PC-3 (cell line): ENCODE data around the gene LCE3D. TPM values are rescaled to one million over a fixed set of nuclear protein-coding genes. Genes with fewer than 3 reads are reported as not detected.

Source experiments
- ATAC-seq: fragments of 200-7000 bp; cut with Tn5 transposase; 2 replicates; pipeline ENCODE4 v1.9.1; 2020; ENCODE audit warnings: mild to moderate bottlenecking, moderate library complexity
- BruUV-seq: library from RNA; stranded (reverse); fragments of 400-500 nt; replicated peaks from 2 replicates; lab custom pipeline; 2021; lab: Mats Ljungman, UMichigan
- CTCF ChIA-PET: fragments of 300-600 bp; sonication (Branson Sonifier 250); formaldehyde crosslinking; loops from one replicate; lab custom pipeline; 2022; ENCODE audit warnings: antibody characterized with exemption; lab: Charles Lee
- POLR2A ChIA-PET: fragments of 300-600 bp; sonication (Branson Sonifier 250); formaldehyde crosslinking; loops from one replicate; lab custom pipeline; 2022; ENCODE audit warnings: antibody characterized with exemption; ENCODE audit not compliant: unreplicated experiment; lab: Charles Lee
- DNase-seq: peaks from one replicate; pipeline ENCODE4 v3.0.0-alpha.2; 2015
- H2AFZ ChIP-seq: fragments of 300-600 bp; sonication (generic); 2 replicates; pipeline ENCODE4 v1.6.0; 2016; ENCODE audit warnings: antibody characterized with exemption, low read length
- H3F3A ChIP-seq: fragments of 300-600 bp; sonication (generic); one replicate; pipeline ENCODE4 v1.6.0; 2017; ENCODE audit warnings: antibody characterized with exemption, low read length, control low read depth, mild to moderate bottlenecking; ENCODE audit not compliant: unreplicated experiment
- H3K27ac ChIP-seq: fragments of 300-600 bp; sonication (generic); 2 replicates; pipeline ENCODE4 v1.5.1; 2016; ENCODE audit warnings: mild to moderate bottlenecking, low read length
- H3K27me3 ChIP-seq: fragments of 300-600 bp; sonication (generic); 2 replicates; pipeline ENCODE4 v1.6.1; 2016; ENCODE audit warnings: low read length, mixed read lengths
- H3K36me3 ChIP-seq: fragments of 300-600 bp; sonication (generic); 2 replicates; pipeline ENCODE4 v1.6.1; 2016; ENCODE audit warnings: low read depth, mixed run types, low read length, mixed read lengths
- H3K4me1 ChIP-seq: fragments of 300-600 bp; sonication (generic); 2 replicates; pipeline ENCODE4 v1.5.1; 2016; ENCODE audit warnings: low read length; ENCODE audit not compliant: insufficient read depth
- H3K4me2 ChIP-seq: fragments of 300-600 bp; sonication (generic); 2 replicates; pipeline ENCODE4 v1.6.0; 2016; ENCODE audit warnings: low read length
- H3K4me3 ChIP-seq: fragments of 300-600 bp; sonication (generic); 2 replicates; pipeline ENCODE4 v1.5.1; 2016; ENCODE audit warnings: mild to moderate bottlenecking, low read length, mixed read lengths
- H3K79me2 ChIP-seq: fragments of 300-600 bp; sonication (generic); 2 replicates; pipeline ENCODE4 v1.6.1; 2017; ENCODE audit warnings: low read length, mixed read lengths
- H3K9ac ChIP-seq: fragments of 300-600 bp; sonication (generic); 2 replicates; pipeline ENCODE4 v1.6.0; 2016; ENCODE audit warnings: mild to moderate bottlenecking, low read length
- H3K9me2 ChIP-seq: fragments of 300-600 bp; sonication (generic); replicated peaks from 2 replicates; pipeline ENCODE4 v1.6.1; 2016; ENCODE audit warnings: mixed run types, low read length, mixed read lengths
- H3K9me3 ChIP-seq: fragments of 300-600 bp; sonication (generic); 2 replicates; pipeline ENCODE4 v1.6.1; 2016; ENCODE audit warnings: low read length, mixed read lengths
- H4K20me1 ChIP-seq: fragments of 300-600 bp; sonication (generic); 2 replicates; pipeline ENCODE4 v1.6.1; 2016; ENCODE audit warnings: low read length, mixed read lengths
- CTCF ChIP-seq: fragments of 300-600 bp; sonication (generic); conservative IDR thresholded peaks from 2 replicates; pipeline ENCODE4 v1.5.1; 2017; ENCODE audit warnings: antibody characterized with exemption, low read depth, mild to moderate bottlenecking, low read length
- EZH2 ChIP-seq: fragments of 300-600 bp; sonication (generic); IDR thresholded peaks from one replicate; pipeline ENCODE4 v1.6.1; 2017; ENCODE audit warnings: antibody characterized with exemption, mild to moderate bottlenecking, low read length; ENCODE audit not compliant: unreplicated experiment
- EZH2phosphoT487 ChIP-seq: fragments of 300-600 bp; sonication (generic); IDR thresholded peaks from 2 replicates; pipeline ENCODE4 v1.6.1; 2018; ENCODE audit warnings: mild to moderate bottlenecking, antibody characterized with exemption, low read length, borderline replicate concordance
- intact Hi-C: fragments of 100-400 bp; cut with micrococcal nuclease; formaldehyde crosslinking; loops from 2 replicates; pipeline ENCODE4 v1.9.0; 2023
- total RNA-seq: library from RNA; depleted of rRNA; stranded (reverse); fragments of >200 nt; gene quantifications from 2 replicates; pipeline ENCODE4 v1.2.3, GENCODE V29; 2014

The LCE3D gene
- total RNA-seq, 1 experiment from 2014 or later = not detected

DNA sequence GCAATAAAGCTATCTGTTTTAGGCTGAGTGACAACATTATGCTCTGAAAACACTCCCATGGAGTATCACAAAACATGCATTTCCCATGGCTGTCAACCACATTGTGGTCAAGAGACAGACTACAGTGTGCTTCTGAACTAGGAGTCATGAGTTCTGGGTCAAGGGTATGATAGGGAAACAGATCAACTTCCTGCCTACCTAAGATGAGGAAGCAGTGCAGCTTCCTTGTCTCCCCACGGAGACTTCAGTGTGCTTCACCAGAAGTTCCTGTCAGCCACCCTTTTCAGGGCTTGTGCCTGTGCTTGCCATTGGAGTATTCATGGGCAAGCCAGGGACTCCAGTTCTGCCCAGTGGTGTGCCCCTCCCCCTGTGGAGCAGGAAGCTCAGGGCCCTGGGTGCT lies 33.6 kb downstream of the LCE3D start:
- H3K9ac ChIP-seq = no peak overlapping the region
- no peaks in the 10 kb centered on the region for H4K20me1 ChIP-seq
- H3K79me2 ChIP-seq = no peaks in the 10 kb centered on the region
- H3K9me2 ChIP-seq = no peaks in the 10 kb centered on the region
- no peak overlapping the region for H3K27ac ChIP-seq
- DNase-seq (no peak), ATAC-seq (no peak)
- POLR2A ChIA-PET = no interaction called here
- no peaks in the 10 kb centered on the region for H3K9me3 ChIP-seq
- H3K36me3 ChIP-seq = no peaks in the 10 kb centered on the region
- TF ChIP-seq CTCF = no peak
- TF ChIP-seq EZH2phosphoT487 = no peak
- no peak for TF ChIP-seq EZH2
- CTCF ChIA-PET = no interaction called here
- H3K4me3 ChIP-seq = no peak overlapping the region
- no peak overlapping the region for H3K4me2 ChIP-seq
- no TSS peak for BruUV-seq
- H3F3A ChIP-seq = no peaks in the 10 kb centered on the region
- H3K4me1 ChIP-seq = no peaks in the 10 kb centered on the region
- H2AFZ ChIP-seq = no peak overlapping the region
- intact Hi-C loops = no loop called here
- H3K27me3 ChIP-seq = no peaks in the 10 kb centered on the region

DNA sequence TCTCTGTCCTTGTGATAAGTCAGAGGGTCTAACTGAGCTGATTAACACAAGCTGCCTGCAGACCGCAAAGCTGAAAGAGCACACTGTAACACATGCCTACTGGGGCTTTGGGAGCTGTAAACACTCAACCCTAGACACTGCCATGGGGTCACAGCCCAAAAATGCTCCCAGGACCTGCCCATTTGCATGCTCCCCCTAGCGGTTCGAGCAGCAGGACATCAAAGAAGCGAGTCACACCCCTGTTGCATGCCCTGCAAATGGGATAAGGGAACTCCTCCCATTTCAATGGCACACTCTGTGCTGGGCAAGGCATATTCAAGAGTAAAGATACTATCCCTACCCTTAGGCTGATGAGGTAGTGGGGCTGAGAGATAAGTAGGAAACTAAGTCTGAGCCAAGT lies 36.5 kb downstream of the LCE3D start:
- ChIA-PET CTCF (no interaction called here), POLR2A (no interaction called here)
- H3K9ac ChIP-seq = no peak overlapping the region
- intact Hi-C loops = no loop called here
- no peaks in the 10 kb centered on the region for H3K9me2 ChIP-seq
- no TSS peak for BruUV-seq
- no peaks in the 10 kb centered on the region for H3F3A ChIP-seq
- no peak for ATAC-seq
- H3K4me3 ChIP-seq = no peak overlapping the region
- no peak overlapping the region for H2AFZ ChIP-seq
- H3K9me3 ChIP-seq = 0 out of 2 replicates have a peak, but pooled peaks cover 3% of the 10 kb centered on the region
- TF ChIP-seq EZH2phosphoT487 (no peak), CTCF (peak; percentile 62), EZH2 (no peak)
- DNase-seq = peak; percentile 14
- H3K27me3 ChIP-seq = no peaks in the 10 kb centered on the region
- H3K36me3 ChIP-seq = no peaks in the 10 kb centered on the region
- H3K4me1 ChIP-seq = no peaks in the 10 kb centered on the region
- H3K27ac ChIP-seq = no peak overlapping the region
- H3K4me2 ChIP-seq = no peak overlapping the region
- no peaks in the 10 kb centered on the region for H3K79me2 ChIP-seq
- H4K20me1 ChIP-seq = no peaks in the 10 kb centered on the region

DNA sequence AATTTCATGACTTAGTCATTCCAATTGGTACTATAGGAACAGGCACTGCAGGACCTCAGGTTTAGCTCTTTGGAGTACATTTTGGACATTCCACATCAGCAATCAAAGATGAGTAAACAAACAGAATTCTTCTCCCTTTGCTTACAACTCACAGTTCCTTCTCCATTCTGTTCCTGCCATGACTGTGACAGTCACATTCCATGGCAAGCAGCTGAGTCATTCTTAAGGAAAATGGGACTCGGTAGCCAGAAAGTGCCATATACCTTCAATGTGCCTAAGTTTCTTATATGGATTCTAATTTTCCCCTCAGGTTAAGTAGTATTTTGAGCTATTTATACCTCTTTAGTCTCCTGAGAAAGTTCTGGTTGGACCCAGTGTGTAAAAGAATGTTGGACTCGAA lies 40.4 kb downstream of the LCE3D start:
- Histone ChIP-seq H3K9ac (no peak overlapping the region), H3K4me2 (no peak overlapping the region), H3K79me2 (no peaks in the 10 kb centered on the region), H3F3A (no peaks in the 10 kb centered on the region), H3K9me2 (no peaks in the 10 kb centered on the region), H2AFZ (no peak overlapping the region), H3K9me3 (0 out of 2 replicates have a peak, but pooled peaks cover 3% of the 10 kb centered on the region), H3K4me1 (no peaks in the 10 kb centered on the region), H3K27ac (no peak overlapping the region), H3K4me3 (no peak overlapping the region), H4K20me1 (no peaks in the 10 kb centered on the region), H3K27me3 (peaks cover 20% of the 10 kb centered on the region), H3K36me3 (no peaks in the 10 kb centered on the region)
- intact Hi-C loops = no loop called here
- ChIA-PET CTCF (no interaction called here), POLR2A (no interaction called here)
- TF ChIP-seq EZH2phosphoT487 (no peak), CTCF (no peak), EZH2 (no peak)
- no TSS peak for BruUV-seq
- no peak for ATAC-seq
- DNase-seq = no peak
